Esophagus squamous epithelium (tissue), 4 donors: ENCODE data around the gene CHRM2.

Experiments used
- POLR2A ChIP-seq, 4 donors: fragments of 450-650 bp; IDR thresholded peaks; one replicate each; pipeline ENCODE4 v1.6.1; 2017; ENCODE audit warnings: antibody characterized with exemption in 4 of 4, mild to moderate bottlenecking in 4 of 4, moderate library complexity in 3 of 4
- TF ChIP-seq, protein P1 (sequence below), 6 experiments: fragments of 450-650 bp in 4 of 6; fragments of 200-600 bp in 2 of 6; sonication (generic) in 2 of 6; IDR thresholded peaks; one replicate each; pipeline ENCODE4 v1.5.1; 2016 to 2019; ENCODE audit warnings: antibody characterized with exemption in 6 of 6, mild to moderate bottlenecking in 4 of 6, moderate library complexity in 4 of 6

DNA sequence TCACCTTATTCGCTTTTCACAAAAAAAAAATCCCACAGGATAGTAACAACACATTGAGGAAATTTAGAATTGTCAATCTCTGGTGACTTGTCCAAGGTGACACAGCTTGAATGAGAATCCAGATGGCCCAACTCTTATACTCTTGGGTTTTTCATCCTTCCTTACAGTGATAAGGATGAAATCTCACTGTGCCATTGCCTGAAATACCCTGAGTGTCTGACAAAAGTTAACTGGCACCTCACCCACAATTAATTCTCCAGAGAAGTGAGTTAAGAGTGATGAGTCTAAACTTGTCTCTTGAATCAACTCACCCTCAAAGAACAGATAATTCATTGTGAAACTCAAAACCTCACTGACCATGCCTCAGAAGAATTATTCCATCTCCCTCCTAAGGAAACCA, 18.9 kb downstream of the CHRM2 start:
- TF ChIP-seq POLR2A (IDR thresholded peaks at IDR 0.05): no peak
- TF ChIP-seq, protein P1, sequence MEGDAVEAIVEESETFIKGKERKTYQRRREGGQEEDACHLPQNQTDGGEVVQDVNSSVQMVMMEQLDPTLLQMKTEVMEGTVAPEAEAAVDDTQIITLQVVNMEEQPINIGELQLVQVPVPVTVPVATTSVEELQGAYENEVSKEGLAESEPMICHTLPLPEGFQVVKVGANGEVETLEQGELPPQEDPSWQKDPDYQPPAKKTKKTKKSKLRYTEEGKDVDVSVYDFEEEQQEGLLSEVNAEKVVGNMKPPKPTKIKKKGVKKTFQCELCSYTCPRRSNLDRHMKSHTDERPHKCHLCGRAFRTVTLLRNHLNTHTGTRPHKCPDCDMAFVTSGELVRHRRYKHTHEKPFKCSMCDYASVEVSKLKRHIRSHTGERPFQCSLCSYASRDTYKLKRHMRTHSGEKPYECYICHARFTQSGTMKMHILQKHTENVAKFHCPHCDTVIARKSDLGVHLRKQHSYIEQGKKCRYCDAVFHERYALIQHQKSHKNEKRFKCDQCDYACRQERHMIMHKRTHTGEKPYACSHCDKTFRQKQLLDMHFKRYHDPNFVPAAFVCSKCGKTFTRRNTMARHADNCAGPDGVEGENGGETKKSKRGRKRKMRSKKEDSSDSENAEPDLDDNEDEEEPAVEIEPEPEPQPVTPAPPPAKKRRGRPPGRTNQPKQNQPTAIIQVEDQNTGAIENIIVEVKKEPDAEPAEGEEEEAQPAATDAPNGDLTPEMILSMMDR (IDR thresholded peaks at IDR 0.05): no peak
